Measurements from ENCODE around the gene TSHZ2.
"Not testable (repeated sequence)": the region's sequence is repeated elsewhere in the genome, so short reads cannot be mapped to it uniquely, and the experiment has no call there.

Gene TSHZ2

DNA sequence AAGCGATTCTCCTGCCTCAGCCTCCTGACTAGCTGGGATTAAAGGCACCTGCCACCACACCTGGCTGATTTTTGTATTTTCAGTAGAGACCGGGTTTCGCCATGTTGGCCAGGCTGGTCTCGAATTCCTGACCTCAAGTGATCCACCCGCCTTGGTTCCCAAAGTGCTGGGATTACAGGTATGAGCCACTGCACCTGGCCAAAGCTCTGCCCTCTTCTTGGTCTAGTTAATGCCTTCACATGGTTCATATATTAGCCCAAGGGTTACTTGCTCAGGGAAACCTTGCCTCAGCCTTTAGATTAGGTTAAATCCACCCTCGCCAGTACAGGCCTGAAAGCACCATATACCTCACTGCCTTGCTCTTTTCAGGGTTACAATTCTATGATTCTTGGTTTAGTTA, 26.1 kb downstream of the TSHZ2 start:
- no peak for DNase-seq

DNA sequence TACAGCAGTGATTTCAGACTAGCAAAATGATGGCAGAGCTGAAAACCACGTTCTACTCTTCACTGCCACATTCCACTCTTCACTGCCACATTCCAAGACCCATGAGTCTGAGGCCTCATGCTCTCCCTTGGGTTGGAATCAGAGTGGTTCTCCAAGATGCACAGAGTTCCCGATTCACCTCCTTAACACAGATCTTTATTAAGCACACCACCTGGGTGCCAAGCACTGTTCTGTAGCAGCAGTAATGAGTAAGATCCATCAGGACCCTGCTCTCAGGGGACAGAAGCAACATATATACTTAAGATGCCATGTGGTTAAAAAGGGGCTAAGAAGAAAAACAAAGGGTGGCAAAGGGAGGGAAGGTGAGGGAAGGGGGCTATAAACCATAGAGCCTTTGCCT, 26.9 kb downstream of the TSHZ2 start:
- no peak for DNase-seq

DNA sequence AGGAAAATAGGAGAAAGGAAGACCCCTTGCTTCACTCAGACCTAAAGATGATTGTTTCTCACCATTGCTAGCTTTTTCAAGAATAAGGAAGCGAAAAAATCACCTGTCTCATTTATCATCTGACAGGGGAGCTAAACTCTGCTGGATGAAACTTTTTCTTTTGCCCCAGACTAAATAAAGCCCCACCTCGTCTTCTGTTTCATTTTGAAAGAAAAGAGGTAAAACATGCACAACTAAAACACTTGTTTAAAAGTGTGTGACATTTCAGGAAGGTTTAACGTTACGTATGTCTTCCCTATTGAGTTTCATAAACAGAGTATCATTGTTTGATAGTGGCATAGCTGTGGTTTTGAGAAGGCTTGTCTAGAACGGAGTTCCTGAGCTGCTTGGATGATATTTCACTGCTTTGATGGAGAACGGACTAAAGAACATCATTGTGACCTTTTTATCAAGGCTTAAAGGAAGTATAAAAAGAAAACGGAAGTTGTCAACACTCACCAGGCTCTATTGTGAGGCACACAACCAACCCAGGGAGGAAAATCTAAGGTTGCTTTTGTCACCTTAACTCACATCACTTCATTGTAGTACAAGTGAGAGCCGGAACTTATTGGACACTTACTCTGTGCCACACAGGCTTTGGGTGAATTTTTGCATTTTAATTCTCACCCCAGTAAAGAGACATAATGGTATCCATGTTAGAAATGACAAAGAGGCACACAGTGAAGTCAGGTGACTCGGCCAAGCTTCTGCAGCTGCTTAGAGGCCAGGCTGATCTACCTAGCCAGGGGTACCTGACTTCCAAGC, 29.5 kb downstream of the TSHZ2 start:
- DNase-seq: no peak

DNA sequence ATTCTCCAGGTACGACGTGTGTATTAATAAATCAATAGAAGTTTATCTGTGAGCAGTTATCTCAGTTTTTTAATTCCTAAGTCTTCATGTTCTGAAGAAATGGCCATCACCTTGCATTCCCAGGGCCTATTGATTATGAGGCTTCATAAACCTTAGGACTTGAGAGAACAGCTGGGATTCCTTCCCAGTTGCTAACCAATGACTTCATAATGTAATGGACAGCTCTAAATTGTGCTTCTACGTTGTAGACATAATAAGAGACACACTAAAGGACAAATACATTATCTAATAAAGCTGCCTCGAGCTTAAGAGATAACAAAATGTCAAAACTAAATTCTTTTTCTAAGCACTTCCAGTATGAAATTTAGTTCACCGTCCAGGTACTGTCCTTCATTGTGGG, 30.6 kb downstream of the TSHZ2 start:
- DNase-seq: no peak

DNA sequence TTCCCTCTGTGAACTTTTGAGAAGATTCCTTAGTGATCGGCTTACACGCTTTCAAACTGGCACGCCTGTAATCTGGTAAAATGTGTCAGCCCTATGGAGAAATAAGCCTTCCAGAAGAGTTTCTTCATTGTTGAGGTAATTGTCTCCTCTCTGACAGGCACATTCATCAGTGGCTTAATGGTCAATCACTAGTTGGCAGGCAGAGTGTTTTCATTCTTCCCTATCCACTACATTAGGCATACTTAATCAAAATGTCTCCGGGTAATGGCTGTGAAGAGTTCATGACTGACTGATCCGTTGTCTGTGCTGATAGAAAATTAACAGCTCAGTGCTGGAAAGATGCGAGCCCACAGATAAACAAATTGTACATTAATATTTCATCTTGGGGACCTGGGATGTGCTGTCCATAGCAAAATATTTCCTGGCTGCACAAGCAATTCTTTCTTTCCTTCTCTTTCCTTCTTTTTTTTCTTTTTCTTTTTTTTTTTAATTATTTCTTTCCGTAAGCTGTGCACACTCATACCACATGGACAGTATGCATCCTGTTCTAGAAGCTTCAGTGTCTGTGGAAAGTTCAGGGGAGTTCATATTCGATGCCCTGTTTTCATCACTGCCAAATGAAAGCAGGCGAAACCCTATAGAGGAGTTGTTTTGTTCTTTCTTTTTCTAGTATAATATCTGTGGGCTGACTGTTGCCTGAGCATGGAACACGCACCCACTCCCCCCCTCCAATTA, 31.4 kb downstream of the TSHZ2 start:
- DNase-seq: no peak

DNA sequence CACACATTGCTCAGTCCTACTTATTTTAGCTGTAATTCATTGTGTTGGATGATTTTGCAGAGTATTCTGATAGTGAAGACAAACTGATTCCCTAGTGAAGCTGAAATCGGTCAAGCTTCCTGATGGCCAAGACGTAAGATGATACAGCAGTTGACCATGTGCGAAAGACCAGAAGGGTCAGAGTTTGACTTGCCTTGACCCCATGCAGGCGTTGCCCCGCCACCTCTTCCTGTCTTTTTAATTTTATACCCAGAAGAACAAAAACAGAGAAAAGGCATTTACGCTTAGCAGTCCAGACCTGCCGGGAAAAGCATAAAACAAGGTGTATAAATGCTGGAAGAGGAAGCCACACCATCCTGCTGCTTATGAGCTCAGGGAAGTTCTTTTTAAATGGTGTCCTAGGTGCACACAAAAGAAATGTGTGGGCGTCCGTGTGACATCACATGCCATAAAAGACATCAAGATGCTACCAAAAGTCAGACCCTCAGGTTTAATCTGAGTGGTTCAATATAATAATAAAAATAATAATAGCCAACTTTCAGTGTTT, 32.2 kb downstream of the TSHZ2 start:
- DNase-seq: no peak

DNA sequence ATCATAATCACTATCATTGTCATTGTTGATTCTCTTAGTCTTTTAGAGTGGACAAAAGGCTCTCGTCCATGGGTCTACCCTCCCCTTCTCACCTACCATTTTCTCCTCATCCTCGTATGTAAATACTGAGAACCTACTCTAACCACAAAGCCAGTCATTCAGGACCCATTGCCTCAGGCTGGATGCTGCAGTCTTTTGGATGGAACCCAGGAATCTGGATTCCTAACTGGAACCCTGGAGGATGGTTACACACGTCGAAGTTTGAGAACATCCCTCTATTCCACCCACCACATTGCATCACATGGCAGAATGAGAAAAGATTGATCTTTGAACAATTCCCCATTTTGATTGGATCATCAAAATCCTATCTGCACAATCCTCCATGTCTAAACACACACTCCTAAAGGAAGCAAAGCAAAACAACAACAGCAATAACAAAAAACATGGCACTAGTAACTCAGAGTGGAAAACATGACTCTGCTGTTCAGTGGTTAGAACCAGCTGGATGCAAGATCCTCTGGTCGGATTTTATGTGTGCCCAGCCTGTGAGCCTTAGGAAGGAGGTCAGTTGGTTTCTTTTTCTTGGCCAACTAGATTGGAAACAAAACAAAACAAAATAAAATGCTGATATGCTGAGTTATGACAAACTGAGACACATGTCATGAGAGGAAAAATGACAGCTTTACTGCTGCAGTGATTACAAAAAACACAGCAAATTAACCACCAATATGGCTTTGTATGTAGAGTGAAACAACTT, 38.0 kb downstream of the TSHZ2 start:
- DNase-seq: no peak

DNA sequence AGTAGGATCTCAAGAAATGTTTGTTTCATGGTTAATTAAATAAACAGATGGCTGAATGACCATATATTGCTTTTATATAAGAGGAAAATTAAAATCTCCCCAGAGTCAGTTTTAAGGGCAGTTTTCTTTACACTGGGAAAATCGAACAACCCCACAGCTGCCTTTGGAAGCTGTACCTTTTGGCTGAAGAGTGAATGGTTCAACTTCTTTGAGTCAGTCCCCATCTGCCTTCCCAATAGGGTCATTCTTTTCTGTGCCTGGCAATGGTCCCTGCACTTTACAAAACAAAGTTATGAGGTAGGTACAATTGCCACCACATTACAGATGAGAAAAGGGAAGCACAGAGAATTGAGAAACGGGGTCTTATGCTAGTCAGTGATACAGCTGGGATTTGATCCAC, 39.5 kb downstream of the TSHZ2 start:
- no peak for DNase-seq

DNA sequence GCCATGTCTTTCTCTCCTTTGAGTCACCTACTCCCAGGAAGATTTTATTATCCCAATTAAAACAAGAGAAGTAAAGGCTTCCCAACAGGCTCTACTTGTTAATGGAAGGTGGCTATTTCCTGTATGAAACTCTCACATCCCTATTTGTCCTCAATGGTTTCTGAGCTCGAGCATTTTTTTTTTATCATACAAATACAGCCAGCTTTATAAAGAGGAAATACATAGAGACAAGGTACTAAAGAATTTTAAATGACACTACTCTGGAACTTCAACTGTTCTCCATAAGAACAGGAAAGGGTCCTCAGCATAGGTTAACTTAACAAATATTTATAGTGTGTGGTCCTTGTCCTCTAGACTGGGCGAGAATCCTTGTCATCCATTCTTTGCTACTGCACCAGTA, 41.0 kb downstream of the TSHZ2 start:
- DNase-seq: no peak

DNA sequence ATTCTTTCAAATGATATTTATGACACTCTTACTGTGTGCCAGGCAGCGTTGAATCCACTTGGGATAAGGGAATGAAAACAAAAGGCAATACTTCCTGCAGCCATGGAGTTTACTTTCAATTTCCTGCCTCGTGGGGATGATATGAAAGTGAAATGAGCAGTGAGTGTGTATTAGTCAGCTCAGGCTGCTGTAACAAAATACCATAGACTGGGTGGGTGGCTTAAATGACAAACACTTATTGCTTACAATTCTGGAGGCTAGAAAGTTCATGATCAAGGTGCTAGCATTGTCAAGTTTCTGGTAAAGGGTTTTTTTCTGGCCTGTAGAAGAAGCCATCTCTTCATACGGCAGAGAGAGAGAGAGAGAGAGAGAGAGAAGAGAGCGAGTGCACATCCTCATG, 41.7 kb downstream of the TSHZ2 start:
- DNase-seq: no peak

DNA sequence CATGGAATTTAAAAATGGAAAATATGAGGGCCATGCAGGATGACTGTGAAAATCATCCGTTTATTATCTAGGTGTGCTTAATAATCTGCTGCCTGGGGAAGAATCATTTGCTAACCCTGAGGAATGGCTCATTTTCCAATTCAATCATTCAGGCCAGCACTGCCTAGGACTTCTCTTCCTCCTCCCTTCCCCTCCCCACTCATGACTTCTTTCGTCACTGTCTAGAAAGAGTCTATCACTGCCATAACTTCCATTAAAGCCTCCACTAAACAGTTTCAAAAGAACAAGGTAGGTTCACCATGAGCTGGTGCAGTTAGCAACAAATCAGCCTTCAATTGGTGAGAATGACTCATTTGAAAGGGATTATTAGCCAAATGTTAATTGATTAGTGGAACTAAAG, 43.9 kb downstream of the TSHZ2 start:
- DNase-seq: no peak

DNA sequence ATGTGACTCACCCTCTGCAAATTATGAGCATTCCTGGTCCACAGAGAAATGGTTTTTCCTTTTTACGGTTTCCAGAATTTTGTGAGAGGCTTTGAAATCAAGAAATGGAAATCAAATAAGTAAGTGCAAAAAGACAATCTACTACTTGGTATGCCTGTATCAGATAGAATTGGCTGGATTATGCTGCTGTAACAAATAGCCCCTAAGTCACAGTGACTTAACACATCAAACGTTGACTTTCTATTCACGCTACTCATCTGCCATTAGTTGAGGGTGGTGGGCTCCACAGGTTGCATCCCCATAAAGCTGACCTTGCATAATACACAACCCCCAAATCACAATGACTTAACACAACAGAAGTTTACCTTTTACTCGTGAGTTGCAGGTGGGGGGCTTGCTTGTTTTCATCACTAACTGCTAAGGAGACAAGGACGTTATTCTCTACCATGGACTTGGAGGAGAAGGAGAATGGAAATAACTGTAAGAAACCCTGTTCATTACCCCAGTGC, 44.4 kb downstream of the TSHZ2 start:
- no peak for DNase-seq

DNA sequence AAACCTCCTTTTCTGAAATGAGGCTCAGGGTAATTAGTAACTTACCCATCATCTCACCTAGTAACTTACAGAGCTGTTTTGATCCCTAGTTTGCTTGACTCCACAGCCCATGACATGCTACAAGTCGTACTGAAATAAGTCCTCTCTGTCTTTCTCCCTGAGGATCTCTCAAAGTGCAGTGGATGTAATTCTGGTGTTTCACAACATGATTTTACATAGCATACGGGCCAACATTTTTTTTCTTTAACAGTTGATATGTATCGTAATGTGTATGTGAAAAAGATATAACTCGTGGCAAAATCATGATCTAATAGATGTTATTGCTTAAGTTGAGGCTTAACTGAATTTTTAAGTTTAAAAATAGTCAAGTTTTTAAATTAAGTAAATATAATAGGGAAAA, 45.0 kb downstream of the TSHZ2 start:
- DNase-seq: no peak

DNA sequence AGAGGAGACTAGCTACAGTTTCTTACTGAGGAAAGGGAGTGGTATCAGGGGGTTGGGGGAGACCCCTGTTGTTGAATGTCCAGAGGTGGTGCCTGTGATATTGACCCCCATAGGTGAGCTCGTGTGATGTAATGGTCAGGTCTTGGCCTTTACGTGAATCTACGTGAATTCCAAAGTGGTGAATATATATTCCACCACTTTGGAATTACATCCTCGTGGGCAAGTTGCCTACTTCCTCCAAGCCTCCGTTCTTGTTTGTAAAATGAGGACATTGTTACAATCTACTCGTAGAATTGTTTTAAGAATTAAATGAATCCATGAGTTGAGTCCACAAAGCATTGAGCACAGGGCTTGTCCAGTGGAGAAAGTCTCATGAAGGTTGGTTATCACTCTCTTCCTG, 47.3 kb downstream of the TSHZ2 start:
- DNase-seq: no peak

DNA sequence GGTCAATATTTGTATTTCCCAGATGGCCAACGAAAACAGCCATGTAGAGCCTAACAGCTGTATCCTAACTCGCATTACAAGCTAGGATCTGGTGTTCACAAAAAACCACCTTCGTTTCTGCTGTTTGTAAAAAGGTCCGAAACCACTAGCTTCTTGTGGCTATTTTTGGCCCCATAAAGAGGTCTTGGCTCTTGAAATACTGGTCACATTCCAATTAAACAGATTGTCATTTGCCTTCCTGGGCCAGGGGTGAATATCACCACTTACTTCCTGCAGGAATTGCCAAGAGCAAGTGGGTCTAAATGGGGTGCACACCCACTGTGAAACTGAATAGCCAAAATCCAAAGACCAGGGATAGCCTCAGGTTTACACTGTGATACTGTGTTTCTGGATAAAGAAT, 48.2 kb downstream of the TSHZ2 start:
- no peak for DNase-seq

DNA sequence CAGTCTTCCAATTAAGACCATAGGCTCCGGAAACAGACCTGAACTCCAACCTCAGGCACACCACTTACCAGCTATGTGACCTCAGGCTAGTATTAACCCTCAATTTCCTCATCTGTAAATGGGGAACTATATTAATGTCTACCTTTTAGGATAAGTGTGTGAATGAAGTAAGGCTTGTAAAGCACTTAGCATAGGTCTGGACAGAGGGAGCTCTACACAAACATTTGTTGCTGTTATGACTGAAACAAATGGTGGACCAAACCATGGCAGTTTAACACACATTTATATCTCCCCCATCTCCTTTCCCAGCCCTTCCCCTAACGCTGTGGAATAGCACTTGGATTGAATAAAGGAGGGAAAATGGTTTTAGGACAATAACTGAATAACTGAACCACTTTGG, 48.7 kb downstream of the TSHZ2 start:
- DNase-seq: no peak

DNA sequence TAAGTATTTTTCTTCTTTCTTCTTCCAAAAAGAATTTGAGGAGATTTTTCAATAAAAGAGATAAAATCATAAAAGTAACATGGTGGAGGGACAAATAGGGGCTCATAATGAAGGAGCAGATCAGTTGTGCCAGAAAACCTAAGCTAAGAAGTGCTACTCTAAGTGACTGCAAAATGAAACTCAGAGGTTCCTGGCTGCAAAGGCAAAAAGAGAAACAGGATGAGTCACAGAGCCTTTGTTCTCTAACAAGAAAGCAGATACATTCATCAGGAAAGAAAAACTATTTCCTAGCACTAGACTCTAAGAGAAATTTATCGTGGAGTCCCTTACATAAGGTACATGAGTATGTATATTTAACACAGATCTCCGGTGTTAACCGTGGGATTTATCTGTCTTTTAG, 49.8 kb downstream of the TSHZ2 start:
- no peak for DNase-seq

DNA sequence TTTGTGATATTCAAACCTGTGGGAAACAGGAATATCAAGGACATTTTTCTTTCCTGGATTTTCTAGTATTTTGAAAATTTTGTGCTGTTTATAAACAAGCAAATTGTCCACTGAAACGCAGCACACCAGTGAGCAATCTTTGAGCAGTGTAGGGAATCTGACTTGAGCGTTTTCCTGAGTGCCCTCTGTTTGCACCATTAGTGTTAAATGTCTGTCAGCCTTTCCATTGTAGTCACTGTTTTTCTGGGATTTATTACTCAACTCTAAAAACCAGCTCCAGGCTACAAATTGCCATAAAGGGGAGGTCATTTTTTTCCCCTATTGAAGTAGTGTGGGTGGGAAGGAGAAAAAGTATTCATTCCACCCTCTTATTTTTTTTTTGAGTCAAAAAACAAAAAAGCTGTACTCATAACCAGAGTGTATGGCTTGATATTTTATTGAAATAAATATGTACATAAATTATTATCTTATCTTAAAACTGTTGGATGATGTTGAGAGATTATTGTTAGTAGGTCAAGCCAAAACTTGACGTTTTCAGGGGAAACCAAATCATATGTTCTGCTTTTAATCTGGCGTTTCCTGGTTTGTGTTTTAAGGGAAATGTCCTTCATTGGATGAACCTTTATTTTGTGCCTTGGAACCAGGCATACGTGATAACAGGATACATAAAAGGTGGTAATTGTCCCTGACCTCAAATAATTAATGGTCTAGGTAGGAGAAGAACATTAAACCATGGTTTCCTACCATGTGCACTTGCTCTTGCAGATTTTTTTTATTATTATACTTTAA, 51.8 kb downstream of the TSHZ2 start:
- peak; percentile 21 for DNase-seq

DNA sequence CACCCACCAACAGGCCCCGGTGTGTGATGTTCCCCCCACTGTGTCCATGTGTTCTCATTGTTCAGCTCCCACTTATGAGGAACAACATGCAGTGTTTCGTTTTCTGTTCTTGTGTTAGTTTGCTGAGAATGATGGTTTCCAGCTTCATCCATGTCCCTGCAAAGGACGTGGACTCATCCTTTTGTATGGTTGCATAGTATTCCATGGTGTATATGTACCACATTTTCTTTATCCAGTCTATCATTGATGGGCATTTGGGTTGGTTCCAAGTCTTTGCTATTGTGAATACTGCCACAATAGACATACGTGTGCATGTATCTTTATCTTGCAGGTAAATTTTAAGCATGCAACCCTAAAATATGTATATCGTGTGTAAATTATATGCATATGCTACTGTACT, 52.5 kb downstream of the TSHZ2 start:
- not testable (repeated sequence) for DNase-seq

DNA sequence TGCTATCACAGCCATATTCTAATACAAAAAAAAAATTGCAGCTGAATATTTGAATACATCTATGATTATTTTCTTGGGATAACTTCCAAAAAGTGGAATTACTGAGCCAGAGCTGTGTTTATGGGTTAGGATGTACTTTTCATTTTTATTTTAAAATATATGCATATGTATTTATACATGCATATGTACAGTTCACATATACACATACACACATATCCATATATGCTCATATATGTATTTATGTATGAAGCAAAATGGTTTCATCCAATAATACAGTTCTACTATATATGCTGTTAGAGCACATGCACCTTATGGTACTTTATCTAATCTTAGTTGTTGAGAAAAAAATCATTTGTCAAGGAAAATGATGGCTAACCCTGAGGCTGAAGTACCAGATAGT, 54.9 kb downstream of the TSHZ2 start:
- DNase-seq: no peak

DNA sequence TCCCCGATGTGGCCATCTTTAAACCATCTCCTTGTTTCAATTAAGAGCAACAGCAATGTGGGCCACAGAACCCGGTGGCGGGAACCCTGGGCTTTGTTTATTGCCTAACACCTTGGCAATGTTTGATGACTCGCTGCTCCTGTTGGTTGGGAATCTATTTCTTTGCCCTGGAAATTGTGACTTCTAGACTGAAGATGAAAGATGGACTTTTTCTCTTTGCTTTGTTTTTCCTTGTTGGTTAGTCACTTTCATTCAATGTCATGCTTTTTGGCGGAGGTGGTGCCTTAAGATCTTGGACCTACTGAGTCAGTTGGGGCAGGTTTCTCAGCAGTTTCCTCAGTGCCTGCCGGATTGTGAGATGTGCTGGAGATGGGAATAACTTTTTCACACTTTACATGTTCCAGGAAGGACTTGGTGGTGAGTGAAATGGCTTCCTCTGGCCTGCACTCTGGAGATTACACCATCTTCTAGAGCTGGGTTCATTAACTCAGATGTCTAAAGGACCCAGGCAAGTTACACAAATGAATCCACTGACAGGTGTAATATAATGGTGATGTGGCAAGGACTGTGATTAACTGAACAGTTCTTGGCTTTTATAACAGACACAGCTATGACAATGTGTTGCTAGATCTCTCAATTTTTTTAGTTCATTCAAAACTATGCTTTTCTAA, 56.3 kb downstream of the TSHZ2 start:
- no peak for DNase-seq

DNA sequence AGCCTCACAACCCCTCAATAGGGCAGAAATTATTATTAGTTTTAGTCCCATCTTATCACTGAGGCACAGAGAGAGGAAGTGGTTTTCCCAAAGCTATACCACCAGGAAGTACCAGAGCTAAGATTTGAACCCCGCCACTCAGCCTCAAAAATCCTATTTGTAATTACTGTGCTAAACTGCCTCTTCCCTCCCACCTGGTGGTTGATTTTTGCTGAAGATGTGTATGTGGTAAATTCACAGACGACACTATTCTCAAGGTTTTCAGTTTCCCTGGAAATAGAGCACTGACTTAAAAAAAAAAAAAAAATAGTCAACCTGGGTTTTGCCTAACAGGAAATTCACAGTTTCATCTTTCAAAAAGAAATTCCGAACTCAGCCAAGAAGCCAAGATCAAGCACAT, 57.9 kb downstream of the TSHZ2 start:
- no peak for DNase-seq

Data from NCI-H2081 treated with DMSO at 0.1 percent for 48 hours (cell line).